Fibroblast of skin of back (primary cell): Measurements from ENCODE around the gene DAW1.

Experiments
- DNase-seq: peaks from one replicate; pipeline ENCODE4 v3.0.0-alpha.2; 2013

Gene DAW1

DNA sequence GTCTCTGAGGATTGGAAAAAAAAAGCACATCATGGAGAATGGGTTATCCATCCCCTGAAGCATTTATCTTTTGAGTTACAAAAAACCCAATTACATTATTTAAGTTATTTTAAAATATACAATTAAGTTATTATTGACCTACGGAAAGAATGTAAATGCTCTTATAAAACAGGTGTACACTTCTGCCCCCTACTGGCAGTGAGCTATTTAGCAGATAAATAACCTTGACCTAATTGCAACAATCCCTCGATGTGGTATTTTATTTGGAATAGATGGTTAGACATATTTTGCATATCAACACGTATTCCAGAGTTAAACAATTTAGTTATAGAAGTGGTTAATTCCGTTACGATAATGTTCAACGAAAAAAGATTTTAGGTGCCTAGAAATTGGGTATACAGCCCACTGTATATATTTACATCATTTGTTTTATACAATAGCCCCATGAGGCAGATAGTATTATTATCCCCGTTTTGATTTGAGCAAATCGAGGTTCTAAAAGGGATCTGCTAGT is 9.1 kb upstream of the DAW1 start:
- peak; percentile 34 for DNase-seq

DNA sequence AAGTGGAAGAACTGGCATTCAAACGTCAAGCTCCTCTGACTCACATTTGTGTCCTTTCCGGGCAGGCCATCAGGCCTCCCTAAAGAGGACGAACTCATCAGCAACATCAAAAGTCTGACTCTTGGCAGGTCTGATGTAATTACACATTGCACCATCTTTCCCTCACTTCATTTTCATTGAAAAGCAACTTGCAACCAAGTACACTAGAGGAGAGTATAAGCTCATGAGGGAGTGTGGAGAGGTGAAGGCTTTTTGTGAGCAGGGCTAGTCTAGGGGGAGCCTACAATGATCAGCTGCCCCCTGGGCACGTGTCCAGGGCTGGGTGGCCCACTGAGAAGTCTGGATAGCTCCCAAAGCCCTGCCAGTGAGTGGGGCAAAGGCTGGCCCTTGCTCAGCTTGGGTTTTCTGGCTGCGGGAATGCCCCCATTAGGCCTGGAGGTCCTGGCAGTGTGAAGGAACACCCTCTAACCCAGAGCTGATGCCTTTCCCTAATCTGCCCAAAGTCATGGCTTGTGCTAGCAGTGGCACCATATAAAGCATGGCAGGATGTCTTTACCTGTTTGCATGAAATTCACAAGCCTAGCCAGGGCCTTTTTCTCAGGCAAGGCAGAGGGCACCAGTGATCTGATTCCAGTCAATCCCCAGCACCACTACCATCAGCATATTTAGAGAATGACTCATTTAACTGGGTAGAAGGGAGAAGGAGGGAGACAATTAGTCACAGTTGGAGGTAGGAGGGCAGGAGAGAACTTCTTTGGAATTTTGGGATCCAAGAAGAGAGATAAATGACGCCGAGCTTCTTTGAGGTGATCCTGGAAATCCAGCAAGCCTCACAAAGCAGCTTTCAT is 8.5 kb upstream of the DAW1 start:
- peak; percentile 87 for DNase-seq

GRCh38 chr2:227864161-227864756 is 7.2 kb upstream of the DAW1 start:
- no peak for DNase-seq

- DNase-seq = no peak
Measured at GRCh38 chr2:227865291-227865690, 6.1 kb upstream of the DAW1 start.

GRCh38 chr2:227867386-227867785 is 4.0 kb upstream of the DAW1 start:
- DNase-seq = no peak

GRCh38 chr2:227870710-227871374 is 589 bp upstream of the DAW1 start:
- peak; percentile 76 for DNase-seq

DNA sequence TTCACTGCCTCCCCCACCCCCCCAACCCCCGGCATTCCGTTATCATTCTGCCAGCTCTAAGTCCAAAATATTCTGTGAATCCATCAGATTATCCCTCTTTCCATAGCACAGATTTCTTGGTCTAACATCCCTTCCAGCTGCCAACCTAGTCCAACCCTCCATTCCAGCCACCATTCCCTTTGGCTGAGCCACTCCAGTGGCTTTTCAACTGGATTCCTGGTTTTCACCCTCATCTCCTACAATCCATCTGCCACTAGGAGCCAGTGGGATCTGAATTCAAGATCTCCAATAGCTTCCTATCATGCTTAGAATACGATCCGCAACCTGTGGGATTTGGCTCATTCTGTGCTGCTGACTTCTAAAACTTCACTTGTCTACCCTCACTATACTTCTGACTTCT is 1.2 kb downstream of the DAW1 start:
- no peak for DNase-seq

GRCh38 chr2:227876300-227876801 is 4.9 kb downstream of the DAW1 start:
- DNase-seq = peak; percentile 62

GRCh38 chr2:227877421-227878310 is 6.2 kb downstream of the DAW1 start:
- DNase-seq = no peak

GRCh38 chr2:227880460-227880859 is 9.0 kb downstream of the DAW1 start:
- DNase-seq = no peak

DNA sequence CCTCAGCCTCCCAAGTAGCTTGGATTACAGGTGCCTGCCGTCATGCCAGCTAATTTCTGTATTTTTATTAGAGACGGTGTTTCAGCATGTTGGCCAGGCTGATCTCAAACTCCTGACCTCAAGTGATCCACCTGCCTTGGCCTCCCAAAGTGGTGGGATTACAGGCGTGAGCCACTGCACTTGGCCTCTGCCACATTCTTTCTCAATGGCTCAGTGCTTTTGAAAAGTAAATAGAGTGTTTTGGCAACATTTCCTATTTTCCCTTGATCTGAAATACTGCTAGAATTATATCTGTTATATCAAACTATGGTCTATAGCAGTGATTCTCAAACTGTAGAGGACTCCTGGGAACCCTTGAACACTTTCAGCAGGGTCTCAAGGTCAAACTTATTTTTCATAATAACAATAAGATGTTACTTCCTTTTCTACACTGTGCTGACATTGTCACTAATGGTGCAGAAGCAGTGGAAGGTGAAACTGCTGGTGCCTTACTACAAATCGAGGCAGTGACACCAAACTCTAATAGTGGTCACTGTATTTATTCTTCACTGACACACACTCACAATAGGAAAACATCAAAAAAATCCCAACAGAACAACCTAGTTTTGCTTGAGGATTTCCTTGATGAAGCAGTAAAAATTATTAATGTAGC is 10.6 kb downstream of the DAW1 start:
- no peak for DNase-seq

GRCh38 chr2:227884511-227884947 is 13.1 kb downstream of the DAW1 start:
- DNase-seq = peak; percentile 68

GRCh38 chr2:227886149-227886548 is 14.7 kb downstream of the DAW1 start:
- DNase-seq = no peak

DNA sequence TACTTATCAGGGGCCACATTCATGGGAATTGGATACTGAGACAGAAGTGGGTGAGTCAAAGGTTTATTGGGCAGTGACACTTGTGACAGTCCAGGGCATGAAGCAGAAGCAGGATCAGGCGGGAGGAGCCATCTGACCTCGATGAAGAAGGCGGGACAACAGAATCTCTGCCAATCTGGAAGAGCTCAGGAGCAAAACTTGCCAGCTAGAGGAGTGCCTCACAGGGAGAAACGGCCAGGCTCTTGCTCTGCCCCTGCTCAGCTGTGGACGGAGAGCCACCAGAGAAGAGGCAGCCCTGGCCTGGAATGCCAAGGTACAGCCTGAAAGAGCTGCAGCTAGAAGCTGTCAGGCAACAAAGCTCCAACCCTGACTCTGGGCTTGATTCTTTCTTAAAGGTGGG is 16.9 kb downstream of the DAW1 start:
- DNase-seq = no peak

DNA sequence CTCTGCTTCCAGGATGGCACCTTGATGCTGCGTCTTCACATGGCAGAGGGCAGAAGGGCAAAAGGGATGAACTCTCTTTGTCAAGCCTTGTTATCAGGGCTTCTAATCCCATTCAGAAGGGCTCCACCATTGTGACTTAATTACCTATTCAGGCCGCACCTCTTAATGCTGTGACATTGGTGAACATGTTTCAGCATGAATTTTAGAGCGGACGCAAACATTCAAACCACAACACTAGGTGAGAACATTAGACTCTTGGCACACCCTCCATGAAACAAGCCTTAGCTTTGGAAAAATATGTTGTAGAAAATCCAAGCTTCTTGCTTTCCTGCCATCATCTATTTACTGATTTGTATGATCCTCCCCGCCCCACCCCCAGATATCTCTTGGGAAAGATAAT is 17.9 kb downstream of the DAW1 start:
- no peak for DNase-seq

DNA sequence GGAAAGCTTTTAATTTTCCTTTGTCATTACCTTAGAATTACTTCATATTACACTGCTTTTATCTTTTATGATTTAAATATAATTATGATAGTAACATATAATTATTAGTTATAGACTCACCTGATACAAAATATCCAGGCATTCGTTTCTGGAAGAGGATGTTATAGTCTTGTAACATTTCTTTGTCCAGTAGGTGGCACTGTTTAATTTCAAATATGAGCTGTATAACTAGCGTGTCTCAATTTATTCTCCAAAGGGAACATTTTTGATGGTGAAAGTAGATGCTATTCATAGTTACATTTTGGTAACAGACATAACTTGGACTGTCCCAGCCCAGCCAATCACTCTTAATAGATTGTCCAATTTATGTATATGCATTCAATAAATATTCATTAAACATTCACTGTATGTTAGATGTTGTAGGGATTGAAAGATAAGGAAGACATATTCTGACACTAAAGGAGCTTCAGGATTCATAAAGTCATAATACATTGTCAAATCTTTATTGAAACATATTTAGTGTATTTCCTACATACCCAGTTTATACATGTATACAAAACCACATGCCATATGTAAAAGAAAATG is 19.2 kb downstream of the DAW1 start:
- DNase-seq = peak; percentile 43

GRCh38 chr2:227891673-227892072 is 20.2 kb downstream of the DAW1 start:
- no peak for DNase-seq

- no peak for DNase-seq
Measured at GRCh38 chr2:227903381-227903780, 31.9 kb downstream of the DAW1 start.

DNA sequence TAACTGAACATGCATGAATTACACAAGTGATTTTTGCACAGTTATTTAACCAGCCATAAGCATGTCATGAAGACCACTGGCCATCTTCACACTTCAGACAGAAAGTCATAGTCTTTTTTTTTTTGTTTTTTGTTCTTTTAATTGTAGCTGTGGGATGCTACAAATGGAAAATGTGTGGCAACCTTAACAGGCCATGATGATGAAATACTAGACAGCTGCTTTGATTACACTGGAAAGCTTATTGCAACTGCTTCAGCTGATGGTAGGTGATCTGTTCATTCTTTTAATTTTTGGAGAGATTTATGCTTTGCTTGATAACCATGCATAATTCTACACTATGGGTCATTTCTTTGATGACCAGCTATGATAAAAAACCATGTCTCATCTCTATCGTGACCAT is 35.6 kb downstream of the DAW1 start:
- DNase-seq = no peak

DNA sequence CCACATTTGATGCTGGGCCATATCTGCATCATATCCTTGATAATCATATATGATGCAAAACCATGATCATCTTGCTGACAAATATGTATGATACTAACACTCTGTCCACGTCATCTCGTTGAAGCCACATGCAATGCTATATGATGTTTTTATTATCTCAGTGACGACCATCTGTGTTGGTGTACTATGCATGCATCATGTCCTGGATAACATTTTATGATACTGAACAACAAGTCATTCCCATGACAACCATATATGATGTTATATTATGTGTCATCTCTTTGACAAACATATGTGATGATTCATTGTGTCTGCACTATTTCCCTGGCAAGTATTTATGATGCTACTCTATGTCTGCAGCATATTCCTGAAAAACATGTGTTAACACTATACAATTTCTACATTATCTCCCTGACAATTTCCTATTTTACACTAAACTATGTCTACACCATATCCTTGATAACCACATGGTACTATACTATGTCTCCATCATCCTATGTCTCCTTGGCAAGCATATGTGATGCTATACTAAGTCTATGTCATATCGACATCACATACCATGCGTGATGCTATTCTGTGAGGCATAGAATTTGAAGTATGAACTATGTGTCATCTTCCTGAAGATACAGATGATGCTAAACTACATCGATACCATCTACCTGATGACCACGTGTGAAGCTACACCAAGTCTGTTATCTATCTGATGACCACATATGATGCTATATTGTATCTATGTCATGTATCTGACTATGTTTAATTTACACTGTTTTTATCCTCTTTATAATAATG is 37.0 kb downstream of the DAW1 start:
- DNase-seq = peak; percentile 32
